GM10266 (cell line): ENCODE data around the gene ARPC5L.
"Not testable (repeated sequence)": the region's sequence is repeated elsewhere in the genome, so short reads cannot be mapped to it uniquely, and the experiment has no call there.

ENCODE experiments used
- DNase-seq: peaks from one replicate; pipeline ENCODE4 v3.0.0; 2012; ENCODE audit errors: extremely low spot score
- TF ChIP-seq, protein P1 (sequence below): IDR thresholded peaks from 2 replicates; pipeline ENCODE4 v1.5.1; 2012; ENCODE audit warnings: mild to moderate bottlenecking, low read depth; ENCODE audit not compliant: control insufficient read depth, insufficient read depth; ENCODE audit errors: missing control alignments

ARPC5L gene

DNA sequence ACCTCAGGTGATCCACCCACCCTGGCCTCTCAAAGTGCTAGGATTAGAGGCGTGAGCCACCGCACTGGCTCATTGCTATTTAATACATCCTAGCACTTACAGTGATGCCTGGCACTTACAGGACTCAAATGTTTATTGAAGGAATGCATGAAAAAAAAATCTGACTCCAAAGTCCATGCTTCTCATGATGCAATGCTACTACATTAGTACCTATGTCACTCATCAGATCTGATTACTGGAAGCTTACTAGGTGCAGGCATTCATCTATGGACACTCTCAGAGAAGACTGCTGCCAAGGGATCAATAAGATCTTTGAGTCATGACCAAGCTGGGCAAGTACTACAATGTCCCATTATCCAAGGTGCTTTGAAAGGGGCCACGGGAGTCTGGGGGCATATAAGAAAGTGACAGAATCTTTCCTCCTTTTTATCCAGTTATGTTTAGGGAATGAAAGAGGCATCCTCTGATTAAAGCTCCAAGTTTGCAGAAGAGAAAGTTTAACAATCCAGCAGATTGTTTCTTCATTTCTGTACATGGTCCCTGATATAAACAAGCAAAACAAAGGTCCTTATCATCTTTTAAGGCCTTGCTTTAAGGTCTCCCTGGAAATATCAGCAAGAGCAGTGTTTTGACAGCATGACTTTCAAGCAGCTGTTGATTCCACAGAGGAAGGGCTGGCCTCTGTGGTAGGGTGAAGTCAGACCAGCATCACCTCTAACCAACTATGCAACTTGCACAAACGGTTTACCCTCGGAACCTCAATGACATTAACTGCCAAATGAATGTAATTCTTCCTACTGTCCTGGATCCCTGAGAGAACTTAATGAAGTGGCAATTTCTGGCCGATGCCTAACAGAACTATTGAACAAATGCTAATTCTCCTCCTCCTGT is 35.9 kb downstream of the ARPC5L start:
- no peak for DNase-seq

DNA sequence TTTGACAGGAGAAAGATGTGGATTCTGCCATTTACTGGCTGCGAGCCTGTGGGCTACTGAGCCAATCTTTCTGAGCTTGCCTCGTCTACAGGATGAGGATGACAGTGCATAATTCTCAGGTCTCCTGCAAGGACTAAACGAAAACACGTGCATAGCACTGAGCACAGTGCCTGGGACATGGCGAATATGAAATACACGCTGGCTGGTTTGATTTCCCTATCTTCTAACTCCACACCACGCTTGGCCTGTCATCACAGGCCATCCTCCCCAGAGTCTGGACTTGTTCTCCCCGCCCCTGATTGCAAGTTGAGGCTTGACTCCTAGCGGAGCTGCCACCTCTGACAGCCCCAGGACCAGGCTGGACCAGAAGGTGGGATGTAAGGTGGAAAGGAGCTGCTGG is 37.9 kb downstream of the ARPC5L start:
- no peak for DNase-seq
- TF ChIP-seq, protein P1, sequence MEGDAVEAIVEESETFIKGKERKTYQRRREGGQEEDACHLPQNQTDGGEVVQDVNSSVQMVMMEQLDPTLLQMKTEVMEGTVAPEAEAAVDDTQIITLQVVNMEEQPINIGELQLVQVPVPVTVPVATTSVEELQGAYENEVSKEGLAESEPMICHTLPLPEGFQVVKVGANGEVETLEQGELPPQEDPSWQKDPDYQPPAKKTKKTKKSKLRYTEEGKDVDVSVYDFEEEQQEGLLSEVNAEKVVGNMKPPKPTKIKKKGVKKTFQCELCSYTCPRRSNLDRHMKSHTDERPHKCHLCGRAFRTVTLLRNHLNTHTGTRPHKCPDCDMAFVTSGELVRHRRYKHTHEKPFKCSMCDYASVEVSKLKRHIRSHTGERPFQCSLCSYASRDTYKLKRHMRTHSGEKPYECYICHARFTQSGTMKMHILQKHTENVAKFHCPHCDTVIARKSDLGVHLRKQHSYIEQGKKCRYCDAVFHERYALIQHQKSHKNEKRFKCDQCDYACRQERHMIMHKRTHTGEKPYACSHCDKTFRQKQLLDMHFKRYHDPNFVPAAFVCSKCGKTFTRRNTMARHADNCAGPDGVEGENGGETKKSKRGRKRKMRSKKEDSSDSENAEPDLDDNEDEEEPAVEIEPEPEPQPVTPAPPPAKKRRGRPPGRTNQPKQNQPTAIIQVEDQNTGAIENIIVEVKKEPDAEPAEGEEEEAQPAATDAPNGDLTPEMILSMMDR: no peak

More for the DNA sequence above, 35.9 kb downstream of the ARPC5L start:
- TF ChIP-seq, protein P1: no peak

DNA sequence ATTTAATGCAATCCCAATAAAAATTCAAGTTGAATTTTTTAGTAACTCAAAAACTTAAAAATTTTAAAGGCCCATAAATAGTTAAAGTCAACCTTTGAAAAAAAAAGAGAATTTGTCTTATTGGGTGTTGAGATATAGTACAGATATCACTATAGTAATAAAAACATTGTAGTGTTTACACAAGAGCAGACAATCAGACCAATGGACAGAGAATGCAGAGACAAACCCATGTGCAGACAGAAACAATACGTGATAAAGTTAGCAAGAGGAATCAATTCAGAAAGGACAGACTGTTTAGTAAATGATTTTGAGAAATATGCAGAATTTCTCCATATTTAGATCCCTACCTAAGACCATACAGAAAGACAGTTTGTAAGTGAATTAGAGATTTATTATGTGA is 45.0 kb downstream of the ARPC5L start:
- DNase-seq: no peak
- TF ChIP-seq, protein P1: no peak

DNA sequence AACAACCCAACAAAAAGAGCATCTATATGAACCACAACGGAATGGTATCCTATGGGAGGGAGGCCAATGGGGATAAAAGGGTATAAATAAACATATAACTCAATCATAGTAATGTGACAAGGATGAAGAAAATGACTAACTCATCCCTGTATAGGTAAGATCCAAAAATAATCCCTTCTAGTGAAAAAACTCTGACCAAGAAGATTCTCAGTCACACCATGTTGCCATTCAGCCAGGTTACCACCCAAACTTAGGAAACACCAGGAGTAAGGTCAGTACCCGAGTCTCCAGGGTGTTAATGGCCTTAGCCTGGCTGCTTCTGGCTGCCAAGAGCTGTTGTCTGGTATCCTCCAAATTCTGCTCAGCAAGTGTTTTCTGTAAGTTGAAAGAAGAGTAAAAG is 46.2 kb downstream of the ARPC5L start:
- TF ChIP-seq, protein P1: no peak
- no peak for DNase-seq

DNA sequence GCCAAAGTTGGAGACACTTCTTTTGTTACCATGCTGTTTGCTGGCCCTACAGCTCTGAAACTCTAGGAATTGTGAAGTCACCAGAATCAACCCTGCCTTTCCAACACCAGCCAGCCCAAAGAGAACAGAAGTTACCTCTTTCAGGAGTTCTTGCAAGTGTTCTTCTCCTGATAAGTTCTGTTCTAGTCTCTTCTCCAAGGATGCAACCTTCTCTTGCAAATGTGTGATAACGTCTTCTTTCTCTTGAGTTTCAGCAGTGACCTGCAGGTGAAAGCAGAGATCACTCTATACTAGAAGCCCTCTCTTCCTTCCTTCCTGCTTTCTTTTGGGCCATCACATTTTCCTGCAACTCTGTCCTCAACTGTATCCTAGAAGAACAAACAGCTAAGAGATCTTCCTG is 49.8 kb downstream of the ARPC5L start:
- no peak for DNase-seq
- TF ChIP-seq, protein P1: no peak

DNA sequence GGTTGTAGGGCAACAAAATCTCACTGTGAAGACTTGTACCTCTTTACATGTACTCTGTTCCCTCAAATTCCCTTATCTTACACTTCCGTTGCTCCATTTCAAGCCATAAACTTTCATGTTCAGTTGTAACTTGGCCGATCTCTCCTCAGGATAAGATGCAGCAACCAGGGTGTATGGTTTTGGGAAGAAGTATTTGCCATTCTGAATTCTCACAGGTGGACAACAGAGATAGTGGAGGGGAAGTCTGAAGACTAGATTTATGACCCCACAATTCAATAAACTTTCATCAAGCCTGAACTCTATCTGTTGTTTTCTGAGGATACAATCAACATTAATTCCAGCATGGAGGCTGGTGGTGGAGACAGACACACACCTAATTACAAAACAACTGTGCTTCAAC is 51.4 kb downstream of the ARPC5L start:
- DNase-seq: no peak
- TF ChIP-seq, protein P1: no peak

DNA sequence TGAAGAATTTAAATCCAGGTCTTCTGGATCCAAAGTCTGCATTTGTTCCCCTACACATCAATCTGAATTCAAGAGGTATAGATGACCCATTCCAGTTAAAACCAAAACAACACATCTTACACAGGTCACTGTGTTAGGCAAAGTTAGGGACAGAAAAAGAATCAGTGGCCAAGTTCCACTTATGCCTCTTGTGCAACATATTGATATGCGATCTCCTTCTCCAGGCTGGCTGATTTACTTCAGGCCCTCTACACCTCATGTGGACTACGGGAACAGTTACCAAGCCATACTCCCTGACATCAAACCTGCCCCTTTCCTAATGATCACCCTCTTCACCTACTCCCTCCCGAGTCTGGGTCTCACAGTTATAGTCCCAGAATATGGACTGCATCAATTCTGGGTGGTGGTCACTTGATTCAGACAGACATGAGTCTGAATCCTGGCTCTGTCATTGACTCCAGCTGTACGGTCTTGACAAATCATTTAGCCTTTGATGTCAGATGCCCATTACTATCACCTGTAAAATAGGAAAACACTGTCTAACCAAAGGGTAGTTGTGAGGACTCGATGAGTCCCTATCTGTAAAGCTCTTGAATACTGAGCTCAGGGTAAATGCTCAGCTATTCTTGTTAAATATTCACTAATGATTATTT is 52.9 kb downstream of the ARPC5L start:
- no peak for DNase-seq
- TF ChIP-seq, protein P1: no peak

DNA sequence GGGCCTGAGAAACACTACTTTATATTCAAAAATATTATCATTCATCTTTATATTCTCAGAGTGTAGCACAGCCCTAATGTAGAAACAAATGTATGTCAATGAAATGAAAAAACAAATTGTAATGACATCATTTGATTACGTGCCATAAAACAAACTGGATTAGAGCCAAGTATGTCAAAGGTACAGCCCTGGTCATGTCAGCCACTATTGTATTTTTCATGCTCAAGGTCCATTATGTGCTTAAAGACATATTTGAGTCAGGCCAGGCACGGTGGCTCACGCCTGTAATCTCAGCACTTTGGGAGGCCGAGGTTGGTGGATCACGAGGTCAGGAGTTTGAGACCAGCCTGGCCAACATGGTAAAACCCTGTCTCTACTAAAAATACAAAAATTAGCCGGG is 58.5 kb downstream of the ARPC5L start:
- not testable (repeated sequence) for DNase-seq
